ENCODE measurements around the gene CDH26. TPM values are rescaled to one million over a fixed set of nuclear protein-coding genes. Genes with fewer than 3 reads are reported as not detected.
"Not testable (repeated sequence)": the region's sequence is repeated elsewhere in the genome, so short reads cannot be mapped to it uniquely, and the experiment has no call there.

The CDH26 gene
- total and polyA plus RNA-seq, 2 of the 13 experiments (the other 11 are each of a cell fraction or from before 2014, with no cell fraction given) = 0.40 to 1.1 TPM

- H3K4me2 ChIP-seq (ENCODE audit: low read depth, low read length); in situ Hi-C loops (cut with HindIII; ENCODE audit: extremely low pct_ligation_motif_present, low pct_unique_long_range_greater_than_20kb); H3K4me3 ChIP-seq (replicated peaks in 1 of 3; ENCODE audit: insufficient read depth in 1 of 3, low read depth in 2 of 3, low read length in 3 of 3); POLR2A ChIA-PET; DNase-seq (ENCODE audit: low spot score); CTCF ChIA-PET (ENCODE audit: low intra/inter-chr PET ratio, low total read pairs); H3K4me1 ChIP-seq (ENCODE audit: insufficient read depth, low read length); H4K20me1 ChIP-seq (ENCODE audit: insufficient read depth, low read length); FAIRE-seq; H3K9ac ChIP-seq (ENCODE audit: insufficient read depth, low read depth, low read length); H3K27ac ChIP-seq (ENCODE audit: extremely low read length, insufficient read depth, low read length); H3K27me3 ChIP-seq (ENCODE audit: control insufficient read depth in 1 of 2, insufficient read depth in 2 of 2, low read length in 2 of 2); ATAC-seq; H2AFZ ChIP-seq (ENCODE audit: low read length); H3K36me3 ChIP-seq (replicated peaks in 1 of 2; ENCODE audit: control insufficient read depth in 1 of 2, insufficient read depth in 2 of 2, low read length in 2 of 2); H3K79me2 ChIP-seq (ENCODE audit: insufficient read depth, low read length); intact Hi-C loops (cut with micrococcal nuclease; ENCODE audit: unreplicated experiment); BruUV-seq (replicated peaks); H3K9me3 ChIP-seq (ENCODE audit: low read length): not testable (repeated sequence)
- WGBS (ENCODE audit: low lambda C conversion rate) = 29% methylated on average over 8 of the region's 8 CpGs
Observed at GRCh38 chr20:60041436-60042165, 83.4 kb downstream of the CDH26 start.

DNA sequence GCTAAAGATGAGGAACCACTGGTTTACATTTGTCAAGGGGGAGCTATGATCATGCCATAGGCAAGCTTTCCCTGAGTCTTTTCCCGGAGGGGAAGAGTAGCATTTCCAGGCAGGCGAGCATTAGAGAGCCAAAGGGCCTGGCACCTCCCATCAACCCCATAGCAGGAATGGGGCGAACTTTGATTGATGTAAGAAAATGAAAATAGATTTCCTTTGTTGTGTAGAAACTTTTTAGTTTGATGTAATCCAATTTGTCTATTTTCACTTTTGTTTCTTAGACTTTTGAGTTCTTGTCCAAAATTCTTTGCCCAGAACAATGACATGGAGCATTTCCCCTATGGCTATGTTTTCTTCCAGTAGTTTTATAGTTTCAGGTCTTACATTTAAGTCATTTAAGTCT is 85.2 kb downstream of the CDH26 start:
- ATAC-seq (no peak), FAIRE-seq (no peak), DNase-seq (ENCODE audit: low spot score) (no peak)
- H3K79me2 ChIP-seq (ENCODE audit: insufficient read depth, low read length) = no peaks in the 10 kb centered on the region
- no peaks in the 10 kb centered on the region for H3K9me3 ChIP-seq (ENCODE audit: low read length)
- intact Hi-C loops (cut with micrococcal nuclease; ENCODE audit: unreplicated experiment) (no loop called here), in situ Hi-C loops (cut with HindIII; ENCODE audit: extremely low pct_ligation_motif_present, low pct_unique_long_range_greater_than_20kb) (no loop called here)
- 15% methylated on average over 3 of the region's 3 CpGs for WGBS (ENCODE audit: low lambda C conversion rate)
- H3K36me3 ChIP-seq (replicated peaks in 1 of 2; ENCODE audit: control insufficient read depth in 1 of 2, insufficient read depth in 2 of 2, low read length in 2 of 2) = no peaks in the 10 kb centered on the region
- H4K20me1 ChIP-seq (ENCODE audit: insufficient read depth, low read length) = no peaks in the 10 kb centered on the region
- H3K4me2 ChIP-seq (ENCODE audit: low read depth, low read length) = no peak overlapping the region
- no peak overlapping the region for H3K27ac ChIP-seq (ENCODE audit: extremely low read length, insufficient read depth, low read length)
- ChIA-PET POLR2A (no interaction called here), CTCF (ENCODE audit: low intra/inter-chr PET ratio, low total read pairs) (no interaction called here)
- no TSS peak for BruUV-seq (replicated peaks)
- no peak overlapping the region for H3K4me3 ChIP-seq (replicated peaks in 1 of 3; ENCODE audit: insufficient read depth in 1 of 3, low read depth in 2 of 3, low read length in 3 of 3)
- no peak for TF ChIP-seq EHMT2 (IDR thresholded peaks at IDR 0.05; ENCODE audit: borderline replicate concordance, low read depth, low read length)
- no peak overlapping the region for H3K9ac ChIP-seq (ENCODE audit: insufficient read depth, low read depth, low read length)
- no peak overlapping the region for H2AFZ ChIP-seq (ENCODE audit: low read length)
- no peaks in the 10 kb centered on the region for H3K4me1 ChIP-seq (ENCODE audit: insufficient read depth, low read length)
- H3K27me3 ChIP-seq (ENCODE audit: control insufficient read depth in 1 of 2, insufficient read depth in 2 of 2, low read length in 2 of 2) = peaks cover 1 to 2% of the 10 kb centered on the region in 2 experiments; a peak in 1 of 5 replicates

All from HepG2 (cell line).